ENCODE data around the gene TNIP1.

DNA sequence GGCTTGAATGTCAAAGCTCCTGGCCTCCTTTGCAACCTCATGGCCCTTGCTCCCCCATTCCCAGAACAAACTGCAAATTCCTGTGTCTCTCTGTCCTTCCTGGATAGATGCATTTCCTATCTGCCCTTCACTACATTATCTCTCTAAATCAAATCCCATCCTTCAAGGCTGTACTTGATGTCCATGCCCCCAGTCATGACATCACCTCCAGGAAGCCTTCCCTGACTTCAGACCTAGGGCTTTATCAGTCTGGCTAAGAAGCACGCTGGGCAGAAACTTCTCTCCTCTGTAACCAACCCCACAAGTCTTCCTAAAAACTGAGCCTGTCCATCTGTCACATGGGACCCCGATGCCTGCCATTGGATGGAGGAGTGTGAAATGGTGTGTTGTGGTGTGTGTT is 25.7 kb upstream of the TNIP1 start:
- TF ChIP-seq, protein P1, sequence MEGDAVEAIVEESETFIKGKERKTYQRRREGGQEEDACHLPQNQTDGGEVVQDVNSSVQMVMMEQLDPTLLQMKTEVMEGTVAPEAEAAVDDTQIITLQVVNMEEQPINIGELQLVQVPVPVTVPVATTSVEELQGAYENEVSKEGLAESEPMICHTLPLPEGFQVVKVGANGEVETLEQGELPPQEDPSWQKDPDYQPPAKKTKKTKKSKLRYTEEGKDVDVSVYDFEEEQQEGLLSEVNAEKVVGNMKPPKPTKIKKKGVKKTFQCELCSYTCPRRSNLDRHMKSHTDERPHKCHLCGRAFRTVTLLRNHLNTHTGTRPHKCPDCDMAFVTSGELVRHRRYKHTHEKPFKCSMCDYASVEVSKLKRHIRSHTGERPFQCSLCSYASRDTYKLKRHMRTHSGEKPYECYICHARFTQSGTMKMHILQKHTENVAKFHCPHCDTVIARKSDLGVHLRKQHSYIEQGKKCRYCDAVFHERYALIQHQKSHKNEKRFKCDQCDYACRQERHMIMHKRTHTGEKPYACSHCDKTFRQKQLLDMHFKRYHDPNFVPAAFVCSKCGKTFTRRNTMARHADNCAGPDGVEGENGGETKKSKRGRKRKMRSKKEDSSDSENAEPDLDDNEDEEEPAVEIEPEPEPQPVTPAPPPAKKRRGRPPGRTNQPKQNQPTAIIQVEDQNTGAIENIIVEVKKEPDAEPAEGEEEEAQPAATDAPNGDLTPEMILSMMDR (conservative IDR thresholded peaks at IDR 0.05 in 1 of 2, IDR thresholded peaks at IDR 0.05 in 1 of 2; ENCODE audit: extremely low read depth in 1 of 2, insufficient read depth in 1 of 2, low read depth in 1 of 2, low read length in 2 of 2), result no peak
- no peak for TF ChIP-seq EZH2 (IDR thresholded peaks at IDR 0.05; ENCODE audit: borderline replicate concordance, low read length)
